Mesenchymal stem cell (in vitro differentiated cells and primary cell): ENCODE data around the gene PLCB1.

ENCODE experiments used
- DNase-seq: peaks from one replicate; pipeline ENCODE4 v3.0.0-alpha.2; 2013
- H2AFZ ChIP-seq: one replicate; pipeline ENCODE4 v1.6.1; 2013; ENCODE audit warnings: low read depth, mild to moderate bottlenecking, control low read depth, inconsistent platforms, low read length, moderate library complexity
- H2AK5ac ChIP-seq: 2 replicates; pipeline ENCODE4 v1.6.1; 2013; ENCODE audit warnings: low read length, moderate library complexity, mild to moderate bottlenecking, inconsistent platforms; ENCODE audit not compliant: severe bottlenecking
- H2BK120ac ChIP-seq: one replicate; pipeline ENCODE4 v1.6.1; 2013; ENCODE audit warnings: low read depth, mild to moderate bottlenecking, inconsistent platforms, low read length, moderate library complexity
- H2BK12ac ChIP-seq, 2 experiments: one replicate each; pipeline ENCODE4 v1.6.1; 2013; ENCODE audit warnings: inconsistent platforms in 2 of 2, low read length in 2 of 2, mild to moderate bottlenecking in 2 of 2, moderate library complexity in 2 of 2, control low read depth in 1 of 2
- H2BK15ac ChIP-seq: one replicate; pipeline ENCODE4 v1.6.1; 2013; ENCODE audit warnings: mild to moderate bottlenecking, low read depth, inconsistent platforms; ENCODE audit not compliant: poor library complexity, severe bottlenecking
- H2BK5ac ChIP-seq: 2 replicates; pipeline ENCODE4 v1.6.1; 2013; ENCODE audit warnings: low read depth, mild to moderate bottlenecking, low read length, control low read depth, inconsistent platforms; ENCODE audit not compliant: poor library complexity, severe bottlenecking
- H3K14ac ChIP-seq, 2 experiments: one replicate each; pipeline ENCODE4 v1.6.1; 2013; ENCODE audit warnings: inconsistent platforms in 2 of 2, low read length in 2 of 2, control low read depth in 1 of 2, mild to moderate bottlenecking in 1 of 2, moderate library complexity in 1 of 2
- H3K18ac ChIP-seq, 2 experiments: one replicate each; pipeline ENCODE4 v1.6.1; 2013; ENCODE audit warnings: inconsistent platforms in 2 of 2, low read length in 2 of 2, control low read depth in 1 of 2, low read depth in 1 of 2, mild to moderate bottlenecking in 1 of 2
- H3K23ac ChIP-seq, 2 experiments: one replicate each; pipeline ENCODE4 v1.6.1; 2013; ENCODE audit warnings: inconsistent platforms in 2 of 2, low read length in 2 of 2, mild to moderate bottlenecking in 2 of 2, moderate library complexity in 2 of 2, control low read depth in 1 of 2
- H3K27ac ChIP-seq: 2 replicates; pipeline ENCODE4 v1.5.1; 2013; ENCODE audit warnings: mild to moderate bottlenecking, moderate library complexity, low read length, control low read depth, inconsistent platforms; ENCODE audit not compliant: poor library complexity, severe bottlenecking
- H3K27me3 ChIP-seq, 2 experiments: 2 replicates each; pipeline versions ENCODE4 v1.6.1 to v1.7.0; 2013; ENCODE audit warnings: low read length in 2 of 2, mild to moderate bottlenecking in 2 of 2, moderate library complexity in 2 of 2, control low read depth in 1 of 2, inconsistent platforms in 1 of 2; ENCODE audit not compliant: control insufficient read depth in 1 of 2, insufficient read depth in 1 of 2
- H3K36me3 ChIP-seq, 2 experiments: 2 replicates each; pipeline versions ENCODE4 v1.6.1 to v1.7.0; 2013; ENCODE audit warnings: low read length in 2 of 2, control low read depth in 1 of 2, inconsistent platforms in 1 of 2, low read depth in 1 of 2, mild to moderate bottlenecking in 1 of 2; ENCODE audit not compliant: insufficient read depth in 2 of 2, control insufficient read depth in 1 of 2
- H3K4ac ChIP-seq, 2 experiments: one replicate each; pipeline ENCODE4 v1.6.1; 2013; ENCODE audit warnings: inconsistent platforms in 2 of 2, low read length in 2 of 2, mild to moderate bottlenecking in 2 of 2, moderate library complexity in 2 of 2, control low read depth in 1 of 2, low read depth in 1 of 2
- H3K4me1 ChIP-seq: 2 replicates; pipeline ENCODE4 v1.6.1; 2013; ENCODE audit warnings: low read depth, low read length, control low read depth; ENCODE audit not compliant: control insufficient read depth, insufficient read depth
- H3K4me2 ChIP-seq: 2 replicates; pipeline ENCODE4 v1.6.1; 2013; ENCODE audit warnings: low read length, mild to moderate bottlenecking, inconsistent platforms; ENCODE audit not compliant: poor library complexity, severe bottlenecking
- H3K4me3 ChIP-seq, 2 experiments: 2 replicates each; pipeline versions ENCODE4 v1.5.1 to v1.7.0; 2013; ENCODE audit warnings: low read length in 2 of 2, mild to moderate bottlenecking in 2 of 2, control low read depth in 1 of 2, low read depth in 1 of 2; ENCODE audit not compliant: insufficient read depth in 1 of 2
- H3K79me1 ChIP-seq: replicated peaks from 2 replicates; pipeline ENCODE4 v1.6.1; 2013; ENCODE audit warnings: mild to moderate bottlenecking, control low read depth, low read length, inconsistent platforms; ENCODE audit not compliant: poor library complexity, severe bottlenecking
- H3K9ac ChIP-seq: 2 replicates; pipeline ENCODE4 v1.7.0; 2013; ENCODE audit warnings: mild to moderate bottlenecking, low read length, moderate library complexity
- H3K9me3 ChIP-seq: 2 replicates; pipeline ENCODE4 v1.7.0; 2013; ENCODE audit warnings: mild to moderate bottlenecking, low read length; ENCODE audit not compliant: control insufficient read depth
- H4K8ac ChIP-seq: one replicate; pipeline ENCODE4 v1.6.1; 2013; ENCODE audit warnings: inconsistent platforms, mild to moderate bottlenecking, low read length, moderate library complexity
- H4K91ac ChIP-seq: one replicate; pipeline ENCODE4 v1.6.1; 2013; ENCODE audit warnings: mild to moderate bottlenecking, low read length, inconsistent platforms
- WGBS: methylation state at CpG from one replicate; pipeline ENCODE4 v1.1.7; 2013; ENCODE audit warnings: mixed read lengths; 5-methylcytosine and 5-hydroxymethylcytosine counted together

Gene PLCB1

GRCh38 chr20:8657664-8658063 is 525.6 kb downstream of the PLCB1 start:
- H3K23ac ChIP-seq, result no peak overlapping the region
- no peak overlapping the region for H3K27ac ChIP-seq
- no peak overlapping the region for H2AFZ ChIP-seq
- no peak overlapping the region for H2BK5ac ChIP-seq
- DNase-seq, result no peak
- no peak overlapping the region for H3K4me2 ChIP-seq
- H3K4ac ChIP-seq, result no peak overlapping the region
- no peak overlapping the region for H4K91ac ChIP-seq
- no peak overlapping the region for H2AK5ac ChIP-seq
- H3K14ac ChIP-seq, result no peak overlapping the region
- no peak overlapping the region for H2BK15ac ChIP-seq
- H3K36me3 ChIP-seq, result peaks cover 0 to 10% of the 10 kb centered on the region in 2 experiments
- no peaks in the 10 kb centered on the region for H3K9me3 ChIP-seq
- H3K4me3 ChIP-seq, result no peak overlapping the region
- no peak overlapping the region for H2BK120ac ChIP-seq
- no peak overlapping the region for H4K8ac ChIP-seq
- no peak overlapping the region for H3K18ac ChIP-seq
- H3K9ac ChIP-seq, result no peak overlapping the region
- no peak overlapping the region for H2BK12ac ChIP-seq
- H3K4me1 ChIP-seq, result no peaks in the 10 kb centered on the region
- no peaks in the 10 kb centered on the region for H3K79me1 ChIP-seq
- H3K27me3 ChIP-seq, result no peaks in the 10 kb centered on the region

- WGBS, result 95% methylated on average over 2 of the region's 3 CpGs
Measured at GRCh38 chr20:8658103-8658502, 526.0 kb downstream of the PLCB1 start.

DNA sequence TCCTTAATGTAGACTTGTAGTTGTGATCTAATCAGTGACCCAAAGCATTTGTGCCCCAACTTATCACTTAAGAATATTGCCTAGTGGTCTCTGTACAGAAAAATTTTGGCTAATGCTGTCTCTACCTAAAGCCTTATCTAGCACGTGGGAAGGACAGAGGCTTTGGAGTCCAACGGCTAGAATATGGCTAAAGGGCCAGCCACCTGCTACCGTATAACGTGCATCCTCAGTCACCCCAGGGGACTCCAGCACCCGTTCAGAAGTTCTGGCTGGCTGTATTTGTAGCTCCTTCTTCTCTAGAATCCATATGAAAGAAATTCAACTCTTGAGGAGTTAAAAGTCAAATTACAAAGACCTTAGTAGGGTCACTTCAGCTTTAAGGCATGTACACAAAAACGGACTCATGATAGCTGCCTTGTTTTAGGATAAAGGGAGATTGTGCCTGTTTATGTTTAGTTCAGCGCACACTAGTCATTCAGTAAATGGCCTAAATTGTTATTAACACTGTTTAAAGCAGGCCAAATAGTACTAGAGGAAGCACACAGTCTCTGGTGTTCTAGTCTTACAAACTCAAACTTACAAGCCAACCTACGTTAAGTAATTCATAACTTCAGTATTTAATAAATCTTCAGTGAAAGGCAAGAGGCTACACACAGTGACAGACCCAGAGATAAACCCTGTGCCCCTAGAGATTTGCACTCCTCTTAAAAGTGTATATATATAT is 529.3 kb downstream of the PLCB1 start:
- no peak overlapping the region for H2BK120ac ChIP-seq
- no peak overlapping the region for H4K8ac ChIP-seq
- no peaks in the 10 kb centered on the region for H3K9me3 ChIP-seq
- H3K23ac ChIP-seq, result no peak overlapping the region
- no peak overlapping the region for H4K91ac ChIP-seq
- peaks cover 0 to 10% of the 10 kb centered on the region in 2 experiments for H3K36me3 ChIP-seq
- H2AFZ ChIP-seq, result no peak overlapping the region
- no peak overlapping the region for H3K4me2 ChIP-seq
- H3K14ac ChIP-seq, result no peak overlapping the region
- no peak for DNase-seq
- H2BK15ac ChIP-seq, result no peak overlapping the region
- H3K4me1 ChIP-seq, result no peaks in the 10 kb centered on the region
- no peak overlapping the region for H2BK5ac ChIP-seq
- no peak overlapping the region for H3K4me3 ChIP-seq
- no peak overlapping the region for H3K9ac ChIP-seq
- no peaks in the 10 kb centered on the region for H3K79me1 ChIP-seq
- H2AK5ac ChIP-seq, result no peak overlapping the region
- no peak overlapping the region for H3K27ac ChIP-seq
- no peak overlapping the region for H3K4ac ChIP-seq
- no peak overlapping the region for H2BK12ac ChIP-seq
- H3K27me3 ChIP-seq, result no peaks in the 10 kb centered on the region
- 89% methylated on average over 8 of the region's 8 CpGs for WGBS
- H3K18ac ChIP-seq, result no peak overlapping the region

More at GRCh38 chr20:8658103-8658502, 526.0 kb downstream of the PLCB1 start:
- H3K18ac ChIP-seq, result no peak overlapping the region
- H3K27me3 ChIP-seq, result no peaks in the 10 kb centered on the region
- H3K4me2 ChIP-seq, result no peak overlapping the region
- no peak overlapping the region for H2AFZ ChIP-seq
- no peak overlapping the region for H3K4me3 ChIP-seq
- H3K36me3 ChIP-seq, result peaks cover 0 to 10% of the 10 kb centered on the region in 2 experiments
- no peaks in the 10 kb centered on the region for H3K79me1 ChIP-seq
- H4K8ac ChIP-seq, result no peak overlapping the region
- H3K4ac ChIP-seq, result no peak overlapping the region
- H3K23ac ChIP-seq, result no peak overlapping the region
- no peak overlapping the region for H2BK12ac ChIP-seq
- H3K14ac ChIP-seq, result no peak overlapping the region
- H3K9me3 ChIP-seq, result no peaks in the 10 kb centered on the region
- H2AK5ac ChIP-seq, result no peak overlapping the region
- H3K9ac ChIP-seq, result no peak overlapping the region
- no peak overlapping the region for H2BK120ac ChIP-seq
- no peak for DNase-seq
- no peaks in the 10 kb centered on the region for H3K4me1 ChIP-seq
- H2BK15ac ChIP-seq, result no peak overlapping the region
- no peak overlapping the region for H2BK5ac ChIP-seq
- H4K91ac ChIP-seq, result no peak overlapping the region
- no peak overlapping the region for H3K27ac ChIP-seq

- no peak for DNase-seq
- H3K4me2 ChIP-seq, result no peak overlapping the region
- H3K79me1 ChIP-seq, result no peaks in the 10 kb centered on the region
- no peaks in the 10 kb centered on the region for H3K9me3 ChIP-seq
- WGBS, result 98% methylated on average over 4 of the region's 5 CpGs
- H2BK15ac ChIP-seq, result no peak overlapping the region
- H3K9ac ChIP-seq, result no peak overlapping the region
- H3K4me1 ChIP-seq, result no peaks in the 10 kb centered on the region
- H4K8ac ChIP-seq, result no peak overlapping the region
- no peak overlapping the region for H3K23ac ChIP-seq
- H3K27me3 ChIP-seq, result no peaks in the 10 kb centered on the region
- H3K27ac ChIP-seq, result no peak overlapping the region
- no peak overlapping the region for H2BK5ac ChIP-seq
- no peak overlapping the region for H3K14ac ChIP-seq
- peaks cover 0 to 10% of the 10 kb centered on the region in 2 experiments for H3K36me3 ChIP-seq
- no peak overlapping the region for H3K4ac ChIP-seq
- no peak overlapping the region for H2BK12ac ChIP-seq
- H2AFZ ChIP-seq, result no peak overlapping the region
- H2AK5ac ChIP-seq, result no peak overlapping the region
- no peak overlapping the region for H4K91ac ChIP-seq
- no peak overlapping the region for H2BK120ac ChIP-seq
- no peak overlapping the region for H3K18ac ChIP-seq
- H3K4me3 ChIP-seq, result no peak overlapping the region
Measured at GRCh38 chr20:8662433-8662954, 530.4 kb downstream of the PLCB1 start.
